ENCODE data around the gene MDFIC.

MDFIC gene

DNA sequence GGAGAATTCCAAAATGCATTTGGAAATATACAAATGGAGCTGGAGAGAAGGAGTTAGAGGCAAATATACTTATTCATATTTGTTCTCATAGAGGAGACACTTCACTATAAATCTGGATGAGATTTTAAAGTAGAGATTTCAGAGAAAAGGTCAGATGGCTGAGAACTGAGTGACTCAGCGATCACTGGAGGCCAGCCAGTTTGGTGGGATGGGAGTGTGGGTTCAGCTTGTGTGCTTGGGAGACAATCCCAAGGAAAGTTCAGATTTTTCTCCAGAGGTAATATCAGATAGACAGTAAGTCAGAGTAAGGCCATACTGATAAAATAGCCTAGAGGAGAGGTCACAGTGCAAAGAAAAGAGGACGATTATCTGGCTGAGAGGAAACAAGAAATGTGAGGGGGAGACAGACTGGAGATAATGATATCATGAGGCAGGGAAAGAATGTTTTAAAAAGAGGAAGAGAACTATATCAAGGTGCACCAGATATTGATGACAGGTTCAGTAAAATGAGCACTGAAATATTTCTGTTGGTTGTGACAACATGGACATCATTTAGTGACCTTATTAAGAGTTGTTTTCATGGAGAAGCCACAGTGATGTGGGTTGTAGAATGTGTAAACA lies 67.0 kb downstream of the MDFIC start:
- TF ChIP-seq, protein P1, sequence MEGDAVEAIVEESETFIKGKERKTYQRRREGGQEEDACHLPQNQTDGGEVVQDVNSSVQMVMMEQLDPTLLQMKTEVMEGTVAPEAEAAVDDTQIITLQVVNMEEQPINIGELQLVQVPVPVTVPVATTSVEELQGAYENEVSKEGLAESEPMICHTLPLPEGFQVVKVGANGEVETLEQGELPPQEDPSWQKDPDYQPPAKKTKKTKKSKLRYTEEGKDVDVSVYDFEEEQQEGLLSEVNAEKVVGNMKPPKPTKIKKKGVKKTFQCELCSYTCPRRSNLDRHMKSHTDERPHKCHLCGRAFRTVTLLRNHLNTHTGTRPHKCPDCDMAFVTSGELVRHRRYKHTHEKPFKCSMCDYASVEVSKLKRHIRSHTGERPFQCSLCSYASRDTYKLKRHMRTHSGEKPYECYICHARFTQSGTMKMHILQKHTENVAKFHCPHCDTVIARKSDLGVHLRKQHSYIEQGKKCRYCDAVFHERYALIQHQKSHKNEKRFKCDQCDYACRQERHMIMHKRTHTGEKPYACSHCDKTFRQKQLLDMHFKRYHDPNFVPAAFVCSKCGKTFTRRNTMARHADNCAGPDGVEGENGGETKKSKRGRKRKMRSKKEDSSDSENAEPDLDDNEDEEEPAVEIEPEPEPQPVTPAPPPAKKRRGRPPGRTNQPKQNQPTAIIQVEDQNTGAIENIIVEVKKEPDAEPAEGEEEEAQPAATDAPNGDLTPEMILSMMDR (IDR thresholded peaks at IDR 0.05) = no peak
- no peak for DNase-seq
- peaks cover 19% of the 10 kb centered on the region for H3K9me3 Mint-ChIP-seq
- H3K27ac Mint-ChIP-seq = no peak overlapping the region
- H3K27me3 Mint-ChIP-seq (ENCODE audit: low read depth, poor library complexity) = no peaks in the 10 kb centered on the region
- no peak overlapping the region for H3K4me3 Mint-ChIP-seq
- no peaks in the 10 kb centered on the region for H3K4me1 Mint-ChIP-seq
- H3K36me3 Mint-ChIP-seq (ENCODE audit: low read depth) = peaks cover 21% of the 10 kb centered on the region

DNA sequence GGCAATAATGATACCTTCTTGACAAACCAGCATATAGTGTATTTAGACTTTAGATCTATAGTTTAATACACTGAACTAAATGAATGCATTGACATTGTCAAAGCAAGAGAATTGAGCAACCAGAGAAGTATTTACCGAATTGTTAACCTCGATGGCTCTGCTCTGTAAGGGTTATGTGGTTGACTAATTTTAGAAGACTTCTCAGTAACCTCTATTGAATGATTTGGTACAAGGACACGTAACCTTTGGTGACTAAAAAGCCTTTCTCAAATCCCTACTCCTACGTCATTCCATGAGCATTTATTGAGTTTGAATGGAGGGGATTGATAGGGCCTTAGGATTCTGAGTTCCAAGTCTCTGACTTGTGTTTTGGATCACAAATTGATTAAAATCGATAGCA lies 67.6 kb downstream of the MDFIC start:
- Mint-ChIP-seq H3K4me3 (no peak overlapping the region), H3K36me3 (ENCODE audit: low read depth) (peaks cover 28% of the 10 kb centered on the region), H3K4me1 (no peaks in the 10 kb centered on the region), H3K27me3 (ENCODE audit: low read depth, poor library complexity) (no peaks in the 10 kb centered on the region), H3K27ac (no peak overlapping the region), H3K9me3 (peaks cover 25% of the 10 kb centered on the region)
- TF ChIP-seq, protein P1 (IDR thresholded peaks at IDR 0.05) = no peak
- DNase-seq = no peak

DNA sequence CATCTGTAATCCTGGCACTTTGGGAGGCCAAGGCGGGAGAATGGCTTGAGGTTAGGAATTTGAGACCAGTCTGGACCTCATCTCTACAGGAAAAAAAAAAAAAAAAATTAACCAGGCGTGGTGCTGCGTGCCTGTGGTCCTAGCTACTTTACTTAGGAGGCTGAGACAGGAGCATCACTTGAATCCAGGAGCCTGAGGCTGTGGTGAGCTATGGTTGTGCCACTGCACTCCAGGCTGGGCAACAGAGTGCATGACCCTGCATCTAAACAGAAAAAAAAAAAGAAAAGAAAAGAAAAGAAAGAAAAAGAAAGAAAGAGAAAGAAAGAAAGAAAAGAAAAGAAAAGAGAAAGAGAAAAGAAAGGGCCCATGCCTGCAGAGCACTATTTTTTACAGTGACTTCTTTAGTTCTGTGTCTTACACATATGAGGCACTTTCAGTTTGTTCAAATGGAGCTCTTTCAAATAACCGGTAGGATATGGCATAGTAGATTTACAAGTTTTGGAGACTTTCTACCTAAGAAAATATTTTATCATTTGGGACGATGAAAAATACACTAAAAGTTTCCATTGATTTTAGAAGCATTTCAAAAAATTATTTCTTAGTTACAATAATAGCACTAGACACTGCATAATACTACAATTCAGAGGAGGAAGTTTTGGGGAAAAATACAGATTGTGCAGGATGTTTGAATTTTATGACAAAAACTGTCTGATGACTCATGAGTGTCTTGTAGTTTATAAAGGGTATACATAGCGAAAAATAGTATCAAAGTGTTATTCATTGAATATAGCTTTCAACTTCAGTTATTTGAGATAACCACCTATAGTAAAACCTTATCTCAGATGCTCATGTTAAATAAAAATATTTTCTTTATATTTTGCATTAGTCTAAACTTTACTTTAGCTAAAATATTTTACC lies 75.9 kb downstream of the MDFIC start:
- Mint-ChIP-seq H3K36me3 (ENCODE audit: low read depth) (peaks cover 40% of the 10 kb centered on the region), H3K9me3 (peaks cover 34% of the 10 kb centered on the region), H3K27me3 (ENCODE audit: low read depth, poor library complexity) (no peaks in the 10 kb centered on the region), H3K27ac (no peak overlapping the region), H3K4me3 (no peak overlapping the region), H3K4me1 (peaks cover 4% of the 10 kb centered on the region)
- no peak for DNase-seq
- TF ChIP-seq, protein P1 (IDR thresholded peaks at IDR 0.05) = no peak

DNA sequence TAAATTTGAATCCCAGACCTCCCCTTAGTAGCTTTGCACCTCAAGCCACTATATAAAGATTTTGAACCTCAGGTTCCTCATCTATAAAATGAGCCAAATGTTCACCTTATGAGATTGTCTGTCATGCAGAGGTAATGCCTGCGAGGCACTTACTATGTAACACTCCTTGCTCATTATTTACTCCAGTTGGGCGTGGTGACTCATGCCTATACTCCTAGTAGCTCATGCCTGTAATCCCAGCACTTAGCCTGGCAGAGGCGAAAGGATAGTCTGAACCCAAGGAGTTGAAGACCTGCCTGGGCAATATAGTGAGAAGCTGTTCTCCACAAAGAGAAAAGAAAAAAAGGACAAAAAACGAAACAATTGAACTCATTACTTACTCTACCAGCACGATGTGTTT lies 82.2 kb downstream of the MDFIC start:
- no peak overlapping the region for H3K4me3 Mint-ChIP-seq
- H3K4me1 Mint-ChIP-seq = peaks cover 40% of the 10 kb centered on the region
- H3K27me3 Mint-ChIP-seq (ENCODE audit: low read depth, poor library complexity) = no peaks in the 10 kb centered on the region
- DNase-seq = no peak
- H3K9me3 Mint-ChIP-seq = no peaks in the 10 kb centered on the region
- H3K27ac Mint-ChIP-seq = no peak overlapping the region
- no peaks in the 10 kb centered on the region for H3K36me3 Mint-ChIP-seq (ENCODE audit: low read depth)
- TF ChIP-seq, protein P1 (IDR thresholded peaks at IDR 0.05) = no peak

DNA sequence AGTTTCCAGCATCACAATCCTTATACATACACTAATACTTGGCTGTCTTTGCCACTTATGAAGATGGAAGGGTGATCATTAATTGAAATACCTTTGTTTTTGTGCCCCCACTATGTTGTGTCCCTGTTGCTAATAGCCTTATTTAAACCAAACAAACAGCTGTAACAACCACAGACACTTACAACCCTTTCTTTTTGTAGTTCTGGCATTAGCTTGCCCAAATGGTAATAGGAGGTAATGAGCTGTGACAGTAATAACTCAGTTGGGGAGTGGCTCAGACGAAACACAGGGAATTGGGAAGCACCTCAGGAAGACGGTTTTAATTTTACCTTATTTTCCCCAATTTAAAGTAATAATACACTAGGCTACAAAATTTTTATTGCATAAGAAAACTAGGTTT lies 83.4 kb downstream of the MDFIC start:
- TF ChIP-seq, protein P1 (IDR thresholded peaks at IDR 0.05) = no peak
- peak overlapping the region; percentile 44 for H3K27ac Mint-ChIP-seq

More for the DNA sequence above, 83.4 kb downstream of the MDFIC start:
- no peak for DNase-seq
- peaks cover 40% of the 10 kb centered on the region for H3K4me1 Mint-ChIP-seq
- no peak overlapping the region for H3K4me3 Mint-ChIP-seq
- H3K36me3 Mint-ChIP-seq (ENCODE audit: low read depth) = no peaks in the 10 kb centered on the region
- H3K9me3 Mint-ChIP-seq = no peaks in the 10 kb centered on the region
- H3K27me3 Mint-ChIP-seq (ENCODE audit: low read depth, poor library complexity) = no peaks in the 10 kb centered on the region
